NCI-H82 treated with DMSO at 0.1 percent for 48 hours (cell line): ENCODE measurements around the gene SYNM.

Source experiments
- DNase-seq: peaks from one replicate; lab custom pipeline; 2025; ENCODE audit not compliant: unreplicated experiment; lab: John Stamatoyannopoulos, UW

SYNM gene

DNA sequence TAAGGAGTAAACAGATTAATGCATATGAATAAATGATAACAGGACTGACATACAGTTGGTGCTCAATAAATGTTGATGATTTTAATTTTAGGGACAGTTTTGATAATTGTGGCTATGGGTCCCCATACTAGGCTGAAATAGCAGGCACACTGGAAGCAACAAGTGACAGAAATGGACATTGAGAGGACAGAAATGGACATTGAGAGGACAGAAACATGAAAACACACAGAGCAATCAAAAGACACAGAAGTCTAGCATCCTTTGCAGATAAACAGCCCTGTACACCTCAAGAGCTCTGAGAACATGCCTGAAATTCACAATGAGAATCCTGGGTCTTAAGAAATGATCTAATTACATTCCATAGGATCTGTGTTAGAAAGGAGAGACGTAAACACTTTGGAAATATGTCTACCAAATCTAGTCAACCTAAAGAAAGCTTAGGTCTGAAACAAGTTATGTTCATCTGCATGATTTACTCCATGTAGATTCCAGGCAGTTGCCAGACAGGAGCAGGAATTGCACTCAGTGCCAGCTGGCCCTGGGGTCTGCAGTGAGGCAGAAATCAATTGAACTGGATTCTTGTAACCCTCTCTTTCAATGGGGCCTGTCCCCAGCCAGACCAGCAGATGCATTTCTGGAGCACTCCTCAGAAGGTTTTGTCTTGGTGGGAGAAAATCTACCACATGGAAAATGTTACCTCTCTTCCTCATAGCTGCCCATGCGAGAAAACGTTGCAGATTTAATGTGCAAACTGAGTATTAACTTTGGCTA lies 60.3 kb downstream of the SYNM start:
- DNase-seq, result no peak

DNA sequence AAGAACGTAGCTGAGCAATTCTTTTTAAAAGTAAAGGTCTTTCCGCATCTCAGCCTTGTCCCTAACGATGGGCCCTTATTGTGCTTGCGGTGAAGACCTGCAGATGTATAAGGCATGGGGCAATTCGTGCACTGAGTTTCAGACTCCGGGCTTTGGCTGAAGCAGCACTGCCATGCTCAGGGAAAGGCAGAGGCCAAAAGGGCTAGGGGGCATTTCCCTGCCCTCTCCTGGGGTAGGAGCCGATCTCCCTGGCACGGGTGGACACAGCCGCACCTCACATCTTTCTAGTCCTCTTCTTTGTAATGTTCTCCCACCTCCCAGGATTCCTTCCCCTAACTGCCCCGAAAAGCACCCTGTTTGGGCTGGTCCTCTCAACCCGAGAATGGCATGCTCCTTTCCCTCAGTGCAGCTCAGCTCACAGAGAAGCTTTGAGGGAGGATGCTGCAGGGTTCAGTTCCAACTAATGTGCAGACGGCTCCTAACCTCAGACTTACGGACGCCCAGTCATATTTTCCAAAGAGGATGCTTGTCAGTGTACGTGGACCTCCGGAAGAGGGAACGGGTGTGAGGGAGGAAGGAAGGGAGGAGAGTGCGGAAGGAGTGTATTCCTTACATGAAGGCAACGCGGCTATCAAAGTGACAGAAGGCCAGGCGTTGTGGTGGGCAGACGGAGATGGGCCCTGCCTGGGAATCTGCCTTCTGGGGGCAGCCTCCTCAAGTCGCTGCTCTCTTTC lies 61.2 kb downstream of the SYNM start:
- DNase-seq, result no peak

DNA sequence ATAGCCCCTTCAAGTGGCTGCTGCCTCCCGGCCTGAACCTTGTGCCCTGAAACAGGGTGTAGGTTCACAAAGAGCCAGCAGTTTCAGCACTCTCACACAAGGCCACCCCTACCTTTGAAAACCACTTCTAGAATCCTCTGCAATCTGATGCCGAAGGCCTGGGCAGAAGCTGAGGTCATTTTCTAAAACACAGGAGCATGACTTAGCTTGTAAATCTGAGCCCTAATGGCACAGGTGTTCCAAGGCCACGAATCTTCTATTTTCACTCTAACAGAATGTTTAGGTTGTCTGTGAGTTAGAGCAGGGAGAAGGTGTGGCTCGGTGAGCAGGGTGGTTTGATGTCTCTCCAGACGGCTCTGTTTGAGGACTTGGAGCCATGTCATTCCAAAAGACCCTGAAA lies 62.3 kb downstream of the SYNM start:
- DNase-seq, result no peak

DNA sequence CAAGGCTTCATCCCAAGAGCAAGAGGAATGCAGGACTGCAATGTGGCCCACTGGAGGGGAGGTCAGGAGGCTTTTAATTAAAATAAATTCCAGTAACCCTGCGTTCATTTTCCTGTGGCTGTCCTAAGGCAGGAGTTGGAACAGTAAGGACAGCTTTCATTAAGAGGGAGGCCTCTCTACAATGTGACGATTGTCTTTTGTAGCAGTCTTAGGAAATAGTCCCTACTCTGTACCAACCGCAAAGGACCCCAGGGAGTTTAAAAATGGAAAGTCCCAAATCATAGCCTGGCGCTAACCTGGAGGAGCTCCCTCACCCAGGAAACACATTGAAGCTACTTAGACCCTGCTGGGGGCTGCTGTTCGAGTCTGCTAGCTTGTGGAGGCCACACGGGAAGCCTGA lies 62.8 kb downstream of the SYNM start:
- DNase-seq, result no peak

DNA sequence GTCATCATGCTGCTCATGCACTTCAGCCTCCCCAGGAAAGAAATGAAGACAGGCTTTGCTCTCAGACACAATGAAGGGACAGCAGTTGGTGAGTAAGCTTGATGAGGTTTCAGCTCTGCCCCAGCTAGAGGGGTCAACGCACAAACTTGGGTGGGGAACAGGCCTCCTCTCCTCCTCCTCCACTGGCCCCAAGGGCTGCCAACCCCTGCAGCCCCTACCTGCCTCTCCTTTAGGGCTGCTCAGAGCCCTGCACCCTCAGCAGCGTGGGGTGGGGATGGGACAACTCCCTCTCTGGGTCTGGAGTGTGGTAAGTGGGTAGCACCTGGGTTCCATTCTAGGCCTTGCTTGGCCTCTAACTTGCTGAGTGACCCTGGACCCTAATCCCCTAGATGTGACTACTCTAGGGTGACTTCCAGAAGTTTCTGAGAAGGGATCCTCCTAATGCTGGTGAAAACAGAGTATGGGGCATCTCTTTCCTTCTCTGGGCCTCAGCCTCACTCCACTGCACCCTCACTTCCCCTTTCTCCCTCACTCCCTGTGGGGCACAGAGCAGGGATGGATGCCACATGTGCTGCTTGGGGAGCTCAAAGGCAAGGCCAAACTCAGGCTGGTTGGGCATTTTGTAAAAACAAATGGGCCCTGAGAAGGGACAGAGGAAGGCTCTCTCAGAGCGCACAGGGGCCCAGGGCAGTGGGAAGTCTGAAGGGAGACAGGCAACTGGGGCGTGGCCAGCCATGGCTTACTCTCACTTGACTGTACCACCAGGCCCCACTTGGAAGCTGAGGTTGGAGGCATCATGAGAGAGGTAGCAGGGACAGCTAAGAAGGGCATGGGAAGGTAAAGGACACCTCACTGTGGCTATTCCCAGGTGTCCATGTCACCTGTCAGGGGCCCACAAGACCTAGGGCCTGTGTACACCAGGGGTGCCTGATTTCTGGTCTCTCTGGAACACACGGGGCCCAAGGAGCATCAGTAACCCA lies 64.0 kb downstream of the SYNM start:
- DNase-seq, result no peak

DNA sequence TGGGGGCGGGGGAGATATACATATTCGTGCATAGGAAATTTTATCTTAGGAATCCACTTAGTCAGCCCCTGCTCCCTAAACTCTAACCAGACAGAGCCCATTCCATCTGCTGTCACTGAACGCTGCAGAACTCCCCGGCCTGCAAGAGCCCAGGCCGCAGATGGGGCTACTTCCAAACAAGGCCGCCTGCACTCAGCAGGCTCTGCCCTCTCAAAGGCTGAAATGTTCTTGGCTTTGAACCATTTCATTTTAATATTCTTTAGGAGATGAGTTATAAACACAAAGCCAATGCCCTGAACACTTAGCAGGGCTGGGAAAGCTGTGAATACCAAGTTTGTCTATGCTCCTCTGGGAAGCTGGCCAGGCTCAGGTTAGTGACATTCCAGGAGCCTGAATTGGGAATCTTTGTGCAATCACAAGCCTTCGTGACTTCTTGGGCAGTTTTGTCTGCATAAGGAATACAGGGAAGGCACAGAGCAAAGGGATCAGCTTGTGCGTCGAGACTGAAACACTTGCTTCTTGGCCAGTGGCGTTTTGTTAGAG lies 65.0 kb downstream of the SYNM start:
- no peak for DNase-seq

DNA sequence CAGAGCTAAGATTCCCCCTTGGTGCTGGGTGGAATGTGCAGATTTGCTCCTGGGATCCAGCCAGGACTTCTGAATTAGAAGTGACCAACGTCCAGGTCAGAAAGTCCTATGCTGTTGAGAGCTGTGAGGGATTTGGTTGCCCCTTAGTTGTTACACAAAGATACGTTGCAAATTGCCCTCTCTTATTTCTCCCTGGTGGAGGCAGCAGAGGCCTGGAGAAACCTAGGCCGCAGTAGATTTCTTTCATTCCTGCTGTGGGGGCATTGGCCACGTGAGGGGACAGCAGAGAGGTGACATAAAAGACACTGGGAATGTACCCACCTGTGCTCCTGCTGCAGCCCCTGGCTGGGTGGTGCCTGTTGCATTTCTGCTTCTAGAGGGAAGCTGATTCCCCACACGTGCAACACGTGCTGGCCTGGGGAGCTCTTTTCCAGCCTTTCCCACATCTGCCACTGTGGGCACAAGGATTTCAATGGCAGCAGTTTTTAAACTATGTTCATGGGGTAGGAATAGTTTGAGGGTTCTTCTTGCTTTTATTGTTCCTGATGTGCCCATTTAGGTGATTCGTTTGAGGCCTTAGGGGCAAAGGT lies 65.7 kb downstream of the SYNM start:
- DNase-seq, result no peak

DNA sequence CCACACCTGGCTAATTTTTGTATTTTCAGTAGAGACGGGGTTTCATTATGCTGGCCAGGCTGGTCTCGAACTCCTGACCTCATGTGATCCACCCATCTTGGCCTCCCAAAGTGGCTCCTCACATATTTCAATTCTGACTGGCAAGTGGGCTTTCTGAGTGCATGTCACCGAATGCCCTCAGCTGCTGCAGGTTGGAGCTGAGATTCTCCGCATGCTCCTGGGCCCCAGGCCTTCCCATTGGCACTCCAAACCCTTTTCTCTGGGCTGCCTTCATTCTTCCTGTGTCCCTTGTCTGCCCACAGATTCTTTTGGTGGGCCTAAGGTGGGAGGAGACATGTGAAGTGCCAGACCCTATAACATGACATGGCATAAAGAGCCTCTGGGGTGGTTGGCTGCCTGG lies 67.3 kb downstream of the SYNM start:
- DNase-seq, result no peak

DNA sequence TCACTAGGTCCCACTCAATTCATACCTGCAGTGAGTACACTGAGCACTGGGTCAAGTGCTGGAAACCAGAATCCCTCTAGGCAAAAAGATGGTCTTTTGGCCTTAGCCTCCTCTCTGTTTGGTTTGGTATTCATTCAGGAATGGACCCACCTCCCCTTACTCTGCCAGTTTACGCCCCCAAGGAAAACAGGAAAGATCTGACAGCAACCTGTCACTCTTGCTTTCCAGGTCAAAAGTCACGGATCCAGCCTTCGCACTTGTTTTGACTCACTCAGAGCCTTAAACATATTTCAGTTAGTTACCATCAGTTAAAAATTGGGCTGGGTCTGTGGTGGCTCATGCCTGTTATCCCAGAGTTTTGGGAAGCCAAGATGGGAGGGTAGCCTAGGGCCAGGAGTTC lies 68.1 kb downstream of the SYNM start:
- DNase-seq, result no peak

DNA sequence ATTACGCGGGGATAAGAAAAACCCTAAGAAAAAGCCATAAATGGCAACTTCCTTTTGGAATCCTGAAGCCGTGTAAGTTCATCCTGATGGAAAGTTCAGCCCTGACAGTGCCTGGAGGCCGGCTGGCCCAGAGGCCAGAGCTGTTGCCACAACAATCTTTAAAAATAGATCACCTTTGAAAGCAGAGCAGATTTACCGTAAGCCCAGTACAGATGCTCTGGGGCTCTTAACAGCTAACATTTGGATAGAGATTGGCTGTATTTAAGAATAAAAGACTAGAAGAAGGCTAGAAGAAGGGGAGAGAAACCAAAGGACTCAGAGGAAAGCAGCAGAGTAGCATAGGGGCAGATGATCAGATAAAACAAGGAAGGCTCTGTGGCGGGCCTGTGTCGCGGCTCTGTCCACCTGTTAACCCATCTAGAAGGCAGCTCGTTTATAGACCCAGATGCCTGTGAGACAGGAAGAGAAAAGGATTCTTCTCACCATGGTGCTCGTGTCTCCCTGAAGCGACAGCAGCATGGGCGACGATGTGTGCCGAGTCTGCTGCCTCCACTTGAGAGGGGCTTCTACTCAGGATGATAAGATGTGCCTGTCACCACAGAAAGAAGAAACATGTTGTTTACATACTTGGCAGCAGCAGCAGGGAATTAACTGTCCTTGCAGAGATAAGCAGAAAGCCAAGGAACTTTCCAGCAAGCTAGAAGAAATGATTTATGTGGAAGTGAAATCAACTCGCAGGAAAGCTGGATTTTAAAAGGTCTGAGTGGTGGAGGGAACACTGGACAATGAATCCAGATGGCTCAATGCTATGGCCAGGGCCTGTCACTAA lies 69.9 kb downstream of the SYNM start:
- DNase-seq, result no peak

DNA sequence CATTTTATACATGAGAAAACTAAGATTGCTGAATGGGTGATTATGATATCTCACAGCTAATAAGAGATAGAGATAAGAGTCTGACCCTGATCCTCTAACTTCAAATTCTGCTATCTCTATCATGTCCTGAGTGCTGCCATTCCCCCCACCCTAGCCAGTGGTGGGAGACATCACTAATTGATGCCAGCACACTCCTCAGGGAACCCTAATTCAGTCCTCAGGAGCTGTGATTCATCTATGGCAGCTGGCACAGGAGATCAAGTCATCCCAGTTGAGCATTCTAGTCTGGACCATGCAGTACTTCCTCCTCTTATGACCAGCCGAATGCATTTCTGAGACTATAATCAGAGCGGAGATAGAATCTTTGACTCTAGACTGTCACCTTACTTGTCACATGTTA lies 71.9 kb downstream of the SYNM start:
- no peak for DNase-seq

DNA sequence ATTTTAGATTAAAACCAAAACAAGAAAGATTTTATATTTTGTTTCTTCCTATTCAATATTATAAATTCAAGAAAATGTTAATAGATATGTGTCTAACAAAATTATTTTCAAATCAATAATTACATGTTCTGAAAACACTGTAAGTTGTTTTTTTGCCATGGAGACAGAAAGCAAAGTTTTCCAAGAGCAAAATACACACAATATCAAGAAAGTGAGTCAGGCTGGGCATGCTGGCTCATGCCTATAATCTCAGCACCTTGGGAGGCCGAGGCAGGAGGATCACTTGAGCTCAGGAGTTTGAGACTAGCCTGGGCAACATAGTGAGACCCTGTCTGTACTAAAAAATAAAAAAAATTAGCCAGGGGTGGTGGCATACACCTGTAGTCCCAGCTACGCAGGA lies 72.8 kb downstream of the SYNM start:
- no peak for DNase-seq

DNA sequence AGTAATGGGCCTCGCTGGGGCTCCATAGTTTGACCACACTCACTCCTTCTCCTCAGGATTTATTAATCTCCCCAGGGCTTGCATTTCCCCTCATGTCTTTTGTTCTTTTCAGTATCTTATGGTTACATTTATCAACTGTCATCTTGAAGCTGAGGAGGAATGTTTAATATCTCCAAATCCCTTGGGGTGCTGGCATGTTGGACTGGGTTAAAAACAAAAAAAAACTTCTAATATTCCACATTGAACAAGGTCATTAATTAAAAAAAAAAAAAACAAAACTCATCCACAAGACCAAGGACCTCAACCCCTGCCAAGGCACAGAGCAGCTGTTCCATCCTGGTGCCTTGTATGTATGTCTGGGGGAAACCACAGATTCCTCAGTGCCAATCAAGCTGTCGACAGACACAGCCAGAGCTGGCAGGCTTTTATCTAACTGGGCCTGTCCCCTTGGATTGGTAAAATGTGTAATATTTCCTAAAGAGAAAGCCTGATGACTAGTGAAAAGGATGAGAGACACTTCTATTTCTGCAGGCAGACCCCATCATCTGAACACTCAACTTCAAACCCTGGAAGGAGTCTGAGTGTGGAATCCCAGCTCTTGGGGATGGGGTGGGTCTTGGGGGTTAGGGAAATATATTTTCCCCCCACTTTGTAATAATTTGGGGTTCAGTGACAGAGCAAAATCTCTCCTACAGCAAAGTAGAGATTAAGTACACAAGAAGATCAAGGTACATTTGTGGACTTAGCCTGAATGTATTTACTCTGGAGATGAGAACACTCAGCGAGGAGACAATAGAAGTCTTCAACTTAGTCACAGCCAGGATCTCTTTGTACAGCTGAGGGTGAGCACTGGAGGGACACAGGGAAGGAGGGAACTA lies 75.4 kb downstream of the SYNM start:
- no peak for DNase-seq

DNA sequence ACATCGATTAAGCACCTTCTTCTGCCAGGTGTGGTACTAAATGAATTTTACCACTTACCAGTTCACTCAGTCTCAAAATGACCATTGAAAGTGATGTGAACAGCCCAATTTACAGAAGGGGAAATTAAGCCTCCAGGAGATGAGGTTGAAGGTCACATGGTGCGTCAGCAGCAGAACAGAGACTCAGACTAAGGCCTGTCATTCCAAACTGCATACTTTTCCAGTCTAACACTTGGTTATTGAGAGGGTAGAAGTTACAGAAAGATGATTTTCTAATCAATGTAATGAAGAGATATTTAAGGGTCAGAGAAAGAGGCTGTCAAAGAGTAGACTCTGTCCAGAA lies 76.1 kb downstream of the SYNM start:
- DNase-seq, result no peak

DNA sequence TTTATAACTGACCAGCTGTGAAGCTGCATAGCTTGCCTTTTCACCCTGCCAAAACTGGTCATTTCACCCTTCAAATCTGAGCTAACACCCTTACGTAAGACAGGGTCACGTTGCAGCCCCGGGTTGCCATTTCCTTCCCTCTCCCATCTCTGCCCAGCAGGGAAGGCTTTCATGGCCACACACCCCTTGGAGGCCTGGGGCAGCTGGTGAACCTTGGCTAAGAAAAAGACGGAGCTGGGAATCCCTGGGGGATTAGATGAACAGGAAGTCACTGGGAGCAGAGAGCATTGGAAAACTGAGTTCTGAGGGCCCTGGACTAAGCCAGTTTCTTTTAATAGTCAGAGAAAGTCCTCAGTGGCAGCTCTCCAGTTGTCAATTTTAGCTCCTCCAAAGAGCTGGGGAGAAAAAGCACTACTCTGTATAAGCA lies 76.7 kb downstream of the SYNM start:
- DNase-seq, result peak; percentile 50

DNA sequence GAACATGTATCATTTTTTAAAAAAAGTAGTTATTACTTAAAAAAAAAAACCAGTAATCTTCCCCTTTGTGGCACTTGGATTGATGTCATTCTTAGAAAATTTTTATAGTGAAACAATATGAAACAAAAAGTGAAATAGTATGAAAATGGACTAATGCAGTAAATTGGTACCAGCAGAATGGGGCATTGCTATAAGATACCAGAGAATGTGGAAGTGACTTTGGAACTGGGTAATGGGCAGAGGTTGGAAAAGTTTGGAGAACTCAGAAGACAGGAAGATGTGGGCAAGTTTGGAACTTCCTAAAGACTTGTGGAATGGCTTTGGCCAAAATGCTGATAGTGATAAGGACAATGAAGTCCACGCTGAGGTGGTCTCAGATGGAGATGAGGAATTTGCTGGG lies 77.9 kb downstream of the SYNM start:
- no peak for DNase-seq
